GM23248 (cell line): ENCODE measurements around the gene TMEM94.

Source experiments
- EZH2 ChIP-seq: fragments of 200-600 bp; sonication (generic); IDR thresholded peaks from 2 replicates; pipeline ENCODE4 v1.6.1; 2018; ENCODE audit warnings: antibody characterized with exemption, mild to moderate bottlenecking; ENCODE audit not compliant: insufficient read depth, poor library complexity, severe bottlenecking
- EZH2phosphoT487 ChIP-seq: fragments of 200-600 bp; sonication (generic); IDR thresholded peaks from 2 replicates; pipeline ENCODE4 v1.6.1; 2018; ENCODE audit warnings: antibody characterized with exemption, moderate library complexity, mild to moderate bottlenecking, low read depth; ENCODE audit not compliant: insufficient read depth

GRCh38 chr17:75542229-75542628 lies 85.8 kb downstream of the TMEM94 start:
- TF ChIP-seq EZH2 (no peak), EZH2phosphoT487 (no peak)
